GM23338 (cell line): Measurements from ENCODE around the gene TYRP1. TPM values are rescaled to one million over a fixed set of nuclear protein-coding genes. Genes with fewer than 3 reads are reported as not detected.
A peak's percentile ranks its signal among the peaks of the same experiment; 100 is the strongest.

Source experiments
- ATAC-seq: fragments of 200-7000 bp; cut with Tn5 transposase; 3 replicates; pipeline ENCODE4 v1.9.1; 2020
- DNase-seq: peaks from one replicate; pipeline ENCODE4 v3.0.0-alpha.2; 2015; ENCODE audit warnings: low spot score
- H2AFZ ChIP-seq: fragments of 200-600 bp; sonication (generic); 2 replicates; pipeline ENCODE4 v1.8.0; 2016; ENCODE audit warnings: antibody characterized with exemption, mild to moderate bottlenecking, moderate library complexity
- H3F3A ChIP-seq: fragments of 200-600 bp; sonication (generic); replicated peaks from 2 replicates; pipeline ENCODE4 v1.8.0; 2017; ENCODE audit warnings: antibody characterized with exemption, mixed run types, low read depth
- H3K27ac ChIP-seq: fragments of 200-600 bp; sonication (generic); 2 replicates; pipeline ENCODE4 v1.6.1; 2016; ENCODE audit warnings: low read depth
- H3K27me3 ChIP-seq: fragments of 200-600 bp; sonication (generic); 2 replicates; pipeline ENCODE4 v1.8.0; 2016; ENCODE audit warnings: mild to moderate bottlenecking, mixed run types, moderate library complexity; ENCODE audit not compliant: insufficient read depth
- H3K36me3 ChIP-seq: fragments of 200-600 bp; sonication (generic); 2 replicates; pipeline ENCODE4 v1.8.0; 2016; ENCODE audit warnings: mild to moderate bottlenecking; ENCODE audit not compliant: insufficient read depth
- H3K4me1 ChIP-seq: fragments of 200-600 bp; sonication (generic); 2 replicates; pipeline ENCODE4 v1.8.0; 2016; ENCODE audit warnings: mild to moderate bottlenecking, moderate library complexity; ENCODE audit not compliant: insufficient read depth
- H3K4me2 ChIP-seq: fragments of 200-600 bp; sonication (generic); 2 replicates; pipeline ENCODE4 v1.7.1; 2017; ENCODE audit warnings: mixed run types
- H3K4me3 ChIP-seq: fragments of 200-600 bp; sonication (generic); 2 replicates; pipeline ENCODE4 v1.6.1; 2016; ENCODE audit warnings: mixed run types
- H3K79me2 ChIP-seq: fragments of 200-600 bp; sonication (generic); replicated peaks from 2 replicates; pipeline ENCODE4 v1.8.0; 2017; ENCODE audit warnings: mild to moderate bottlenecking; ENCODE audit not compliant: insufficient read depth
- H3K9me2 ChIP-seq: fragments of 200-600 bp; sonication (generic); 2 replicates; pipeline ENCODE4 v1.8.0; 2017; ENCODE audit not compliant: insufficient read depth
- H4K20me1 ChIP-seq: fragments of 200-600 bp; sonication (generic); replicated peaks from 2 replicates; pipeline ENCODE4 v1.8.0; 2017; ENCODE audit warnings: mild to moderate bottlenecking; ENCODE audit not compliant: insufficient read depth
- H3K27ac Mint-ChIP-seq: 2 replicates; pipeline ENCODE4 v1.8.0; 2020; ENCODE audit warnings: inconsistent platforms, mild to moderate bottlenecking, moderate library complexity, mixed read lengths
- H3K27me3 Mint-ChIP-seq: 3 replicates; pipeline ENCODE4 v1.8.0; 2022; ENCODE audit warnings: low read depth, mild to moderate bottlenecking, moderate library complexity, mixed read lengths, inconsistent platforms; ENCODE audit not compliant: insufficient read depth, poor library complexity
- H3K36me3 Mint-ChIP-seq: 3 replicates; pipeline ENCODE4 v1.8.0; 2021; ENCODE audit warnings: low read depth, mild to moderate bottlenecking, inconsistent platforms, moderate library complexity, mixed read lengths
- H3K4me1 Mint-ChIP-seq: 3 replicates; pipeline ENCODE4 v1.8.0; 2020; ENCODE audit warnings: mild to moderate bottlenecking, inconsistent platforms, mixed read lengths
- H3K4me3 Mint-ChIP-seq: 3 replicates; pipeline ENCODE4 v1.8.0; 2021; ENCODE audit warnings: moderate library complexity, mild to moderate bottlenecking, inconsistent platforms, mixed read lengths
- H3K9me3 Mint-ChIP-seq: 3 replicates; pipeline ENCODE4 v1.8.0; 2020; ENCODE audit warnings: moderate library complexity, mild to moderate bottlenecking, inconsistent platforms, mixed read lengths
- ETS1 ChIP-seq: IDR thresholded peaks from 2 replicates; pipeline ENCODE4 v1.6.1; 2016; ENCODE audit warnings: antibody characterized with exemption
- EZH2 ChIP-seq: fragments of 200-600 bp; sonication (generic); IDR thresholded peaks from one replicate; pipeline ENCODE4 v1.8.0; 2017; ENCODE audit warnings: antibody characterized with exemption, mild to moderate bottlenecking, low read depth; ENCODE audit not compliant: unreplicated experiment
- EZH2phosphoT487 ChIP-seq: fragments of 200-600 bp; sonication (generic); IDR thresholded peaks from one replicate; pipeline ENCODE4 v1.8.1; 2018; ENCODE audit warnings: antibody characterized with exemption; ENCODE audit not compliant: unreplicated experiment
- JUNB ChIP-seq: IDR thresholded peaks from one replicate; pipeline ENCODE4 v1.6.1; 2016; ENCODE audit warnings: antibody characterized with exemption; ENCODE audit not compliant: unreplicated experiment
- POLR2AphosphoS5 ChIP-seq: IDR thresholded peaks from 2 replicates; pipeline ENCODE4 v1.6.1; 2016; ENCODE audit warnings: antibody characterized with exemption, low read depth
- STAT1 ChIP-seq: IDR thresholded peaks from one replicate; pipeline ENCODE4 v1.6.1; 2016; ENCODE audit warnings: antibody characterized with exemption; ENCODE audit not compliant: unreplicated experiment
- ZNF114 ChIP-seq: fragments of 250-450 bp; sonication (Bioruptor Pico); IDR thresholded peaks from 2 replicates; pipeline ENCODE4 v1.5.0; 2020; ENCODE audit warnings: mild to moderate bottlenecking, moderate library complexity
- ZNF462 ChIP-seq: fragments of 250-450 bp; sonication (Bioruptor Pico); IDR thresholded peaks from 2 replicates; pipeline ENCODE4 v1.5.0; 2020; ENCODE audit warnings: mild to moderate bottlenecking, moderate library complexity
- long read RNA-seq: library from polyadenylated mRNA; unstranded; transcript quantifications from one replicate; pipeline ENCODE4 v2.0.0, GENCODE V29; 2020; ENCODE audit not compliant: unreplicated experiment
- polyA plus RNA-seq: library from polyadenylated mRNA; unstranded; fragments of >200 nt; fragmentation: Nextera tagmentation; extraction: Ambion mirVana; gene quantifications from 2 replicates; pipeline ENCODE4 v1.2.1, GENCODE V29; 2016
- total RNA-seq: library from RNA; depleted of rRNA; stranded (reverse); fragments of >200 nt; shearing (Covaris generic); gene quantifications from 2 replicates; pipeline ENCODE4 v1.2.3, GENCODE V29; 2014; rRNA removed
- TF ChIP-seq, protein P1 (sequence below), 2 experiments: fragments of 200-600 bp in 1 of 2; sonication (generic) in 1 of 2; conservative IDR thresholded peaks; 2 replicates each; pipeline versions ENCODE4 v1.5.1 to v1.6.1; 2016 to 2017; ENCODE audit warnings: antibody characterized with exemption in 2 of 2, low read depth in 2 of 2, mild to moderate bottlenecking in 2 of 2, moderate library complexity in 1 of 2

TYRP1 gene
- total RNA-seq, result not detected in 2 replicates
- polyA plus RNA-seq, result not detected in 2 replicates
- long read RNA-seq, result 0 reads

DNA sequence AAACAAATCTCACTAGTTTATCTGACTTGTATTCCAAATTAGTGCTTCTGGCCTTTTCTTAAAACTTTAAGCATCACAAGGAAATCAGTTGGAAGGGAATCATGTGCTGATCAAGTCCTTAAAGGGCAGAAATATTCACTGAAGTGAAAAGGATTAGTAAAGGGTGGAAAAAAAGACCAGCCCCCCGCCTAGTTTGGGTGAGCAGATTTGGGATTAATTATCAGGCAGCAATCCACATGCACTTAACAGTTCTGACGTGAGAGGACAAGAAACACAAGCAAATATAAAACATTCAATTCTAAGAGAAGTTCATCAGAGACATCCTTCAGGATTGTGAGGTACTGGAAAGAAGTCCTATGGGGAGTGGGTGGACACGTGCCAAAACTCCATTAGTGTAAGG lies at the start of gene TYRP1:
TSS of gene TYRP1 (plus strand) at position 245 of the 400 bp plus-strand sequence. CDS start 612 bp downstream, outside the sequence.
- H3K4me1 Mint-ChIP-seq, result peaks cover 10% of the 10 kb centered on the region; the same call in 2 of the 3 replicates
- Histone ChIP-seq H3K36me3 (no peaks in the 10 kb centered on the region), H3K4me1 (peaks cover 6% of the 10 kb centered on the region; the same call in 1 of the 2 replicates), H3K27ac (no peak within 1 kb of the TSS), H3F3A (no peaks in the 10 kb centered on the region), H4K20me1 (no peaks in the 10 kb centered on the region), H3K4me3 (no peak within 1 kb of the TSS), H3K4me2 (no peak within 1 kb of the TSS), H3K9me2 (no peaks in the 10 kb centered on the region), H3K27me3 (no peaks in the 10 kb centered on the region), H3K79me2 (no peaks in the 10 kb centered on the region), H2AFZ (no peak within 1 kb of the TSS)
- no peaks in the 10 kb centered on the region for H3K9me3 Mint-ChIP-seq
- TF ChIP-seq STAT1 (no peak), EZH2phosphoT487 (no peak), POLR2AphosphoS5 (no peak), JUNB (no peak), EZH2 (no peak), ZNF462 (no peak), ZNF114 (CRISPR knock-in tag) (no peak), ETS1 (no peak)
- TF ChIP-seq, protein P1, sequence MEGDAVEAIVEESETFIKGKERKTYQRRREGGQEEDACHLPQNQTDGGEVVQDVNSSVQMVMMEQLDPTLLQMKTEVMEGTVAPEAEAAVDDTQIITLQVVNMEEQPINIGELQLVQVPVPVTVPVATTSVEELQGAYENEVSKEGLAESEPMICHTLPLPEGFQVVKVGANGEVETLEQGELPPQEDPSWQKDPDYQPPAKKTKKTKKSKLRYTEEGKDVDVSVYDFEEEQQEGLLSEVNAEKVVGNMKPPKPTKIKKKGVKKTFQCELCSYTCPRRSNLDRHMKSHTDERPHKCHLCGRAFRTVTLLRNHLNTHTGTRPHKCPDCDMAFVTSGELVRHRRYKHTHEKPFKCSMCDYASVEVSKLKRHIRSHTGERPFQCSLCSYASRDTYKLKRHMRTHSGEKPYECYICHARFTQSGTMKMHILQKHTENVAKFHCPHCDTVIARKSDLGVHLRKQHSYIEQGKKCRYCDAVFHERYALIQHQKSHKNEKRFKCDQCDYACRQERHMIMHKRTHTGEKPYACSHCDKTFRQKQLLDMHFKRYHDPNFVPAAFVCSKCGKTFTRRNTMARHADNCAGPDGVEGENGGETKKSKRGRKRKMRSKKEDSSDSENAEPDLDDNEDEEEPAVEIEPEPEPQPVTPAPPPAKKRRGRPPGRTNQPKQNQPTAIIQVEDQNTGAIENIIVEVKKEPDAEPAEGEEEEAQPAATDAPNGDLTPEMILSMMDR (conservative IDR thresholded peaks at IDR 0.05; ENCODE audit: low read depth in 2 of 2), result no peak
- H3K36me3 Mint-ChIP-seq, result no peaks in the 10 kb centered on the region
- H3K27ac Mint-ChIP-seq, result peak within 1 kb of the TSS; percentile 38; the same call in 1 of the 2 replicates
- H3K4me3 Mint-ChIP-seq, result no peak within 1 kb of the TSS
- ATAC-seq (no peak), DNase-seq (no peak)
- no peaks in the 10 kb centered on the region for H3K27me3 Mint-ChIP-seq
